ENCODE measurements around the gene FAM210B. TPM values are rescaled to one million over a fixed set of nuclear protein-coding genes. Genes with fewer than 3 reads are reported as not detected.
"Not testable (repeated sequence)": the region's sequence is repeated elsewhere in the genome, so short reads cannot be mapped to it uniquely, and the experiment has no call there.

The FAM210B gene
- total RNA-seq, result 23.6 and 25.9 TPM in 2 replicates

GRCh38 chr20:56358600-56359211 is at the start of gene FAM210B:
FAM210B (plus strand) TSS chr20:56358974; CDS start chr20:56359006, 32 bp downstream.
- peak; percentile 85 to 91 for DNase-seq (ENCODE audit: low read depth in 2 of 2)

- DNase-seq (ENCODE audit: low read depth in 2 of 2), result no peak
These were observed 42.7 kb upstream of the FAM210B start for GRCh38 chr20:56316051-56316450.

- DNase-seq (ENCODE audit: low read depth in 2 of 2), result no peak
These were observed 42.3 kb upstream of the FAM210B start for GRCh38 chr20:56316483-56316882.

- no peak for DNase-seq (ENCODE audit: low read depth in 2 of 2)
These were observed 36.1 kb upstream of the FAM210B start for GRCh38 chr20:56322681-56323080.

GRCh38 chr20:56323206-56323605 is 35.6 kb upstream of the FAM210B start:
- DNase-seq (ENCODE audit: low read depth in 2 of 2), result no peak

- no peak for DNase-seq (ENCODE audit: low read depth in 2 of 2)
These were observed 35.1 kb upstream of the FAM210B start for GRCh38 chr20:56323656-56324055.

- DNase-seq (ENCODE audit: low read depth in 2 of 2), result no peak
These were observed 34.0 kb upstream of the FAM210B start for GRCh38 chr20:56324806-56325205.

GRCh38 chr20:56328861-56329260 is 29.9 kb upstream of the FAM210B start:
- DNase-seq (ENCODE audit: low read depth in 2 of 2), result peak; percentile 25 to 36

GRCh38 chr20:56336709-56337108 is 22.1 kb upstream of the FAM210B start:
- not testable (repeated sequence) for DNase-seq (ENCODE audit: low read depth in 2 of 2)

- no peak for DNase-seq (ENCODE audit: low read depth in 2 of 2)
These were observed 16.0 kb upstream of the FAM210B start for GRCh38 chr20:56342783-56343182.

GRCh38 chr20:56343861-56344381 is 14.9 kb upstream of the FAM210B start:
- DNase-seq (ENCODE audit: low read depth in 2 of 2), result peak; percentile 14 to 56

- no peak for DNase-seq (ENCODE audit: low read depth in 2 of 2)
These were observed 12.9 kb upstream of the FAM210B start for GRCh38 chr20:56345911-56346310.

- no peak for DNase-seq (ENCODE audit: low read depth in 2 of 2)
These were observed 11.0 kb upstream of the FAM210B start for GRCh38 chr20:56347628-56348304.

GRCh38 chr20:56348305-56348693 is 10.5 kb upstream of the FAM210B start:
- DNase-seq (ENCODE audit: low read depth in 2 of 2), result peak in 1 of 2 donors; percentile 5

- DNase-seq (ENCODE audit: low read depth in 2 of 2), result peak in 1 of 2 donors; percentile 55
These were observed 10.0 kb upstream of the FAM210B start for GRCh38 chr20:56348746-56349145.

GRCh38 chr20:56350842-56351241 is 7.9 kb upstream of the FAM210B start:
- peak in 1 of 2 donors; percentile 60 for DNase-seq (ENCODE audit: low read depth in 2 of 2)

GRCh38 chr20:56352345-56353055 is 6.3 kb upstream of the FAM210B start:
- no peak for DNase-seq (ENCODE audit: low read depth in 2 of 2)

- DNase-seq (ENCODE audit: low read depth in 2 of 2), result no peak
These were observed 5.4 kb upstream of the FAM210B start for GRCh38 chr20:56353356-56353755.

- DNase-seq (ENCODE audit: low read depth in 2 of 2), result no peak
These were observed 704 bp upstream of the FAM210B start for GRCh38 chr20:56358070-56358469.

- peak; percentile 41 to 80 for DNase-seq (ENCODE audit: low read depth in 2 of 2)
These were observed 698 bp downstream of the FAM210B start for GRCh38 chr20:56359212-56360132.
